ENCODE data around the gene DHCR24.

DNA sequence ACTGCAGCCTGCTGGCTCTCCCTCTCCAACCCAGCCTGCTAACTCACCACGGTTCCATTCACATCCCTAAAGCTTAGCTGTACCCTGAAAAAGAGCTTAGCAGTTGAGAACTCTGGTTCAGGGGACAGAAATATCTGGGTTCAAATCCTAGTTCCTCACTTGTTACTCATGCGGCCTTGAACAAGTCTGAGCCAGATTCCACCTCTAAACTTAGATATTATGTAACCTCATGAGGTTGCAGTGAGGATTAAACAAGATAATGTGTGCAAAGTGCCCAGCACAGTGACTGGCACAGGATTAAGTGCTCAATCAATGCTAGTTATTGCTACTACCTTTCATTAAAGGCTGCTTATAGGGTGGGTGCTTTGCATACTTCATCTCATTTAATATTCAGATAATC, 41.3 kb upstream of the DHCR24 start:
- TF ChIP-seq EHF (CRISPR knock-in tag; IDR thresholded peaks at IDR 0.05): no peak
- TF ChIP-seq GATA3 (IDR thresholded peaks at IDR 0.05; ENCODE audit: borderline replicate concordance): no peak
- TF ChIP-seq, protein P1, sequence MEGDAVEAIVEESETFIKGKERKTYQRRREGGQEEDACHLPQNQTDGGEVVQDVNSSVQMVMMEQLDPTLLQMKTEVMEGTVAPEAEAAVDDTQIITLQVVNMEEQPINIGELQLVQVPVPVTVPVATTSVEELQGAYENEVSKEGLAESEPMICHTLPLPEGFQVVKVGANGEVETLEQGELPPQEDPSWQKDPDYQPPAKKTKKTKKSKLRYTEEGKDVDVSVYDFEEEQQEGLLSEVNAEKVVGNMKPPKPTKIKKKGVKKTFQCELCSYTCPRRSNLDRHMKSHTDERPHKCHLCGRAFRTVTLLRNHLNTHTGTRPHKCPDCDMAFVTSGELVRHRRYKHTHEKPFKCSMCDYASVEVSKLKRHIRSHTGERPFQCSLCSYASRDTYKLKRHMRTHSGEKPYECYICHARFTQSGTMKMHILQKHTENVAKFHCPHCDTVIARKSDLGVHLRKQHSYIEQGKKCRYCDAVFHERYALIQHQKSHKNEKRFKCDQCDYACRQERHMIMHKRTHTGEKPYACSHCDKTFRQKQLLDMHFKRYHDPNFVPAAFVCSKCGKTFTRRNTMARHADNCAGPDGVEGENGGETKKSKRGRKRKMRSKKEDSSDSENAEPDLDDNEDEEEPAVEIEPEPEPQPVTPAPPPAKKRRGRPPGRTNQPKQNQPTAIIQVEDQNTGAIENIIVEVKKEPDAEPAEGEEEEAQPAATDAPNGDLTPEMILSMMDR (IDR thresholded peaks at IDR 0.05): no peak
- no peak for TF ChIP-seq TFCP2L1 (CRISPR knock-in tag; IDR thresholded peaks at IDR 0.05)
- TF ChIP-seq FOSL2 (IDR thresholded peaks at IDR 0.05): no peak
- no peak for TF ChIP-seq FOSL2 (CRISPR knock-in tag; IDR thresholded peaks at IDR 0.05)
- TF ChIP-seq JUN (IDR thresholded peaks at IDR 0.05): no peak
- TF ChIP-seq RCOR1 (IDR thresholded peaks at IDR 0.05; ENCODE audit: low read depth, low read length): no peak
- TF ChIP-seq EP300 (IDR thresholded peaks at IDR 0.05): no peak
- TF ChIP-seq HOXA7 (CRISPR knock-in tag; IDR thresholded peaks at IDR 0.05): no peak
- no peak for TF ChIP-seq PHF8 (IDR thresholded peaks at IDR 0.05; ENCODE audit: borderline replicate concordance, low read depth)
- TF ChIP-seq, protein P2, sequence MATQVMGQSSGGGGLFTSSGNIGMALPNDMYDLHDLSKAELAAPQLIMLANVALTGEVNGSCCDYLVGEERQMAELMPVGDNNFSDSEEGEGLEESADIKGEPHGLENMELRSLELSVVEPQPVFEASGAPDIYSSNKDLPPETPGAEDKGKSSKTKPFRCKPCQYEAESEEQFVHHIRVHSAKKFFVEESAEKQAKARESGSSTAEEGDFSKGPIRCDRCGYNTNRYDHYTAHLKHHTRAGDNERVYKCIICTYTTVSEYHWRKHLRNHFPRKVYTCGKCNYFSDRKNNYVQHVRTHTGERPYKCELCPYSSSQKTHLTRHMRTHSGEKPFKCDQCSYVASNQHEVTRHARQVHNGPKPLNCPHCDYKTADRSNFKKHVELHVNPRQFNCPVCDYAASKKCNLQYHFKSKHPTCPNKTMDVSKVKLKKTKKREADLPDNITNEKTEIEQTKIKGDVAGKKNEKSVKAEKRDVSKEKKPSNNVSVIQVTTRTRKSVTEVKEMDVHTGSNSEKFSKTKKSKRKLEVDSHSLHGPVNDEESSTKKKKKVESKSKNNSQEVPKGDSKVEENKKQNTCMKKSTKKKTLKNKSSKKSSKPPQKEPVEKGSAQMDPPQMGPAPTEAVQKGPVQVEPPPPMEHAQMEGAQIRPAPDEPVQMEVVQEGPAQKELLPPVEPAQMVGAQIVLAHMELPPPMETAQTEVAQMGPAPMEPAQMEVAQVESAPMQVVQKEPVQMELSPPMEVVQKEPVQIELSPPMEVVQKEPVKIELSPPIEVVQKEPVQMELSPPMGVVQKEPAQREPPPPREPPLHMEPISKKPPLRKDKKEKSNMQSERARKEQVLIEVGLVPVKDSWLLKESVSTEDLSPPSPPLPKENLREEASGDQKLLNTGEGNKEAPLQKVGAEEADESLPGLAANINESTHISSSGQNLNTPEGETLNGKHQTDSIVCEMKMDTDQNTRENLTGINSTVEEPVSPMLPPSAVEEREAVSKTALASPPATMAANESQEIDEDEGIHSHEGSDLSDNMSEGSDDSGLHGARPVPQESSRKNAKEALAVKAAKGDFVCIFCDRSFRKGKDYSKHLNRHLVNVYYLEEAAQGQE (IDR thresholded peaks at IDR 0.05): no peak

Data from A549 (cell line).